ENCODE results near the gene WDR72. TPM values are rescaled to one million over a fixed set of nuclear protein-coding genes. Genes with fewer than 3 reads are reported as not detected.

Gene WDR72
- total and polyA plus RNA-seq, 2 of the 8 experiments (the other 6 are each of a cell fraction or from before 2014, with no cell fraction given): 1.2 to 1.9 TPM

GRCh38 chr15:53695365-53695764 is 64.1 kb downstream of the WDR72 start:
- Histone ChIP-seq H3K4ac (replicated peaks; ENCODE audit: insufficient read length, low read depth, low read length) (no peak overlapping the region), H3K18ac (ENCODE audit: extremely low read depth, low read length) (no peak overlapping the region), H3K4me2 (ENCODE audit: insufficient read depth in 1 of 2, low read depth in 2 of 2, low read length in 2 of 2) (no peak overlapping the region), H4K8ac (ENCODE audit: extremely low read depth, insufficient read depth, low read length) (no peak overlapping the region), H3K79me1 (ENCODE audit: low read depth, low read length) (no peaks in the 10 kb centered on the region), H3K23ac (ENCODE audit: insufficient read length) (no peak overlapping the region), H2BK5ac (ENCODE audit: low read depth, low read length) (no peak overlapping the region), H3K9ac (replicated peaks in 1 of 4; ENCODE audit: extremely low read depth in 1 of 4, low read depth in 3 of 4, low read length in 3 of 4) (no peak overlapping the region), H2BK15ac (ENCODE audit: low read length) (no peak overlapping the region), H3K27me3 (replicated peaks in 1 of 4; ENCODE audit: control insufficient read depth in 3 of 4, extremely low read depth in 1 of 4, insufficient read depth in 3 of 4, low read length in 3 of 4) (no peaks in the 10 kb centered on the region), H3K36me3 (ENCODE audit: control insufficient read depth in 2 of 4, insufficient read depth in 4 of 4, low read length in 3 of 4) (no peaks in the 10 kb centered on the region), H3K4me1 (replicated peaks in 1 of 4; ENCODE audit: control insufficient read depth in 3 of 4, insufficient read depth in 4 of 4, low read length in 3 of 4) (no peaks in the 10 kb centered on the region), H2AK5ac (ENCODE audit: low read depth, low read length) (no peak overlapping the region), H4K20me1 (replicated peaks in 1 of 2; ENCODE audit: control insufficient read depth in 1 of 2, insufficient read depth in 2 of 2, low read length in 2 of 2) (no peaks in the 10 kb centered on the region), H3K9me3 (ENCODE audit: insufficient read depth in 2 of 2, low read depth in 1 of 2, low read length in 1 of 2) (no peaks in the 10 kb centered on the region), H3K79me2 (ENCODE audit: control insufficient read depth in 1 of 2, insufficient read depth in 2 of 2, low read length in 2 of 2) (no peaks in the 10 kb centered on the region), H4K91ac (replicated peaks; ENCODE audit: insufficient read length, low read length) (no peak overlapping the region), H3K23me2 (ENCODE audit: low read depth, low read length) (no peaks in the 10 kb centered on the region), H3K56ac (replicated peaks; ENCODE audit: insufficient read length, low read depth, low read length) (no peak overlapping the region), H3K27ac (ENCODE audit: low read depth, low read length) (no peak overlapping the region), H2AFZ (ENCODE audit: low read length) (no peak overlapping the region), H2BK120ac (replicated peaks; ENCODE audit: low read depth, low read length) (no peak overlapping the region), H3K4me3 (ENCODE audit: extremely low read depth in 1 of 4, insufficient read depth in 2 of 4, low read depth in 3 of 4, low read length in 4 of 4) (no peak overlapping the region), H3K14ac (ENCODE audit: insufficient read length) (no peak overlapping the region), H2BK12ac (ENCODE audit: low read depth, low read length) (no peak overlapping the region), H2BK20ac (ENCODE audit: low read length) (no peak overlapping the region), H4K5ac (ENCODE audit: insufficient read length, low read depth, low read length) (no peak overlapping the region)
- POLR2A ChIA-PET (ENCODE audit: partially characterized antibody): no interaction called here
- FAIRE-seq (no peak), DNase-seq (ENCODE audit: low read depth in 1 of 2, low spot score in 2 of 2) (no peak)
- CTCF ChIA-PET (ENCODE audit: partially characterized antibody): interaction anchor here (1.5 kb wide), 1 partner anchor 22 kb away, joined by 3 read pairs; no protein-coding TSS in a partner anchor
- WGBS, 2 experiments (ENCODE audit: extremely low coverage in 1 of 2, insufficient coverage in 1 of 2, insufficient read length in 1 of 2, insufficient replicate concordance in 2 of 2, low coverage in 1 of 2, low lambda C conversion rate in 2 of 2, missing lambda C conversion rate in 1 of 2): 78% methylated on average over 7 of the region's 7 CpGs; no CpG with 5 or more reads in 1 of the 2 experiments
- TF ChIP-seq RAD21 (IDR thresholded peaks at IDR 0.05 in 1 of 2, conservative IDR thresholded peaks at IDR 0.05 in 1 of 2; ENCODE audit: low read depth in 2 of 2, low read length in 2 of 2) (no peak), POLR2AphosphoS5 (IDR thresholded peaks at IDR 0.05; ENCODE audit: low read depth, low read length) (no peak), ATF3 (IDR thresholded peaks at IDR 0.05; ENCODE audit: insufficient read depth, low read depth, low read length) (no peak), SAP30 (IDR thresholded peaks at IDR 0.05; ENCODE audit: insufficient read depth, insufficient replicate concordance, low read length) (no peak), SP2 (IDR thresholded peaks at IDR 0.05; ENCODE audit: low read length) (no peak), KDM4A (IDR thresholded peaks at IDR 0.05; ENCODE audit: low read depth, low read length, severe bottlenecking) (no peak), SUZ12 (IDR thresholded peaks at IDR 0.05; ENCODE audit: low read length) (no peak), SP4 (IDR thresholded peaks at IDR 0.05; ENCODE audit: low read length) (no peak), EP300 (IDR thresholded peaks at IDR 0.05; ENCODE audit: borderline replicate concordance in 1 of 2, low read depth in 2 of 2, low read length in 2 of 2) (no peak), SP1 (IDR thresholded peaks at IDR 0.05; ENCODE audit: low read depth, low read length) (no peak), EGR1 (IDR thresholded peaks at IDR 0.05; ENCODE audit: borderline replicate concordance, low read depth, low read length) (no peak), POU5F1 (IDR thresholded peaks at IDR 0.05; ENCODE audit: low read depth, low read length) (no peak), SIRT6 (IDR thresholded peaks at IDR 0.05; ENCODE audit: low read length) (no peak), RBBP5 (IDR thresholded peaks at IDR 0.05; ENCODE audit: borderline replicate concordance, low read depth, low read length) (no peak)
